SK-N-SH (cell line): ENCODE measurements around the gene TDP1.

ENCODE experiments used
- ELF1 ChIP-seq: IDR thresholded peaks from 2 replicates; pipeline ENCODE4 v1.4.0; 2012
- FOXM1 ChIP-seq: IDR thresholded peaks from 2 replicates; pipeline ENCODE4 v1.4.0; 2012; ENCODE audit warnings: low read depth, mild to moderate bottlenecking
- GABPA ChIP-seq: IDR thresholded peaks from 2 replicates; pipeline ENCODE4 v1.4.0; 2012; ENCODE audit warnings: low read depth, mild to moderate bottlenecking
- JUND ChIP-seq: IDR thresholded peaks from 2 replicates; pipeline ENCODE4 v1.4.0; 2012
- NFIC ChIP-seq: IDR thresholded peaks from 2 replicates; pipeline ENCODE4 v1.4.0; 2012; ENCODE audit warnings: borderline replicate concordance
- POLR2AphosphoS5 ChIP-seq: IDR thresholded peaks from 2 replicates; pipeline ENCODE4 v1.6.1; 2012; ENCODE audit warnings: low read depth, low read length
- RCOR1 ChIP-seq: fragments of 150-350 bp; IDR thresholded peaks from 2 replicates; pipeline ENCODE4 v1.6.1; 2017; ENCODE audit warnings: antibody characterized with exemption, low read length
- SIN3A ChIP-seq: IDR thresholded peaks from 2 replicates; pipeline ENCODE4 v1.6.1; 2012; ENCODE audit warnings: low read depth, mild to moderate bottlenecking, low read length, moderate library complexity, borderline replicate concordance
- TCF12 ChIP-seq: IDR thresholded peaks from 2 replicates; pipeline ENCODE4 v1.4.0; 2012
- TF ChIP-seq, protein P1 (sequence below): fragments of 200-600 bp; sonication (generic); IDR thresholded peaks from 2 replicates; pipeline ENCODE4 v1.6.1; 2017; ENCODE audit warnings: antibody characterized with exemption, mild to moderate bottlenecking, moderate library complexity
- TF ChIP-seq, protein P2 (sequence below): IDR thresholded peaks from 2 replicates; pipeline ENCODE4 v1.4.0; 2012; ENCODE audit warnings: low read depth, borderline replicate concordance
- TF ChIP-seq, protein P3 (sequence below): fragments of 150-350 bp; IDR thresholded peaks from 2 replicates; pipeline ENCODE4 v1.6.1; 2017; ENCODE audit warnings: antibody characterized with exemption, low read length, low read depth, borderline replicate concordance

DNA sequence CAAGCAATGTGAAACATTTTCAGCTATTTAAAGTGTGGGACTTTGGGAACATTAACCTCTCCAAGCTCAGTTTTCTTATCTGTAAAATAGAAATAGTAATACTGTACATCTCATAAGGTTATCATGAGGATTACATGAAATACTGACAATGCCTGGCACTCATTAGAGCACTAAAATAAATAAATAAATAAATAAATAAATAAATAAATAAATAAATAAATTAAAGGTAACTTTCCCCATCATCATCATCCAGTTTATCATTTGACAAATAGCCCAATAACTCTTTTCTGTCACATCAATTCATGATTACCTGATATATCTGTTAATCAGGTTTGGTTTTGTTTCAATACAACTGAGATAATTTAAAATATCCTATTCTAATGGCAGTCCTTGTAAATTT lies 49.7 kb upstream of the TDP1 start:
- TF ChIP-seq, protein P1, sequence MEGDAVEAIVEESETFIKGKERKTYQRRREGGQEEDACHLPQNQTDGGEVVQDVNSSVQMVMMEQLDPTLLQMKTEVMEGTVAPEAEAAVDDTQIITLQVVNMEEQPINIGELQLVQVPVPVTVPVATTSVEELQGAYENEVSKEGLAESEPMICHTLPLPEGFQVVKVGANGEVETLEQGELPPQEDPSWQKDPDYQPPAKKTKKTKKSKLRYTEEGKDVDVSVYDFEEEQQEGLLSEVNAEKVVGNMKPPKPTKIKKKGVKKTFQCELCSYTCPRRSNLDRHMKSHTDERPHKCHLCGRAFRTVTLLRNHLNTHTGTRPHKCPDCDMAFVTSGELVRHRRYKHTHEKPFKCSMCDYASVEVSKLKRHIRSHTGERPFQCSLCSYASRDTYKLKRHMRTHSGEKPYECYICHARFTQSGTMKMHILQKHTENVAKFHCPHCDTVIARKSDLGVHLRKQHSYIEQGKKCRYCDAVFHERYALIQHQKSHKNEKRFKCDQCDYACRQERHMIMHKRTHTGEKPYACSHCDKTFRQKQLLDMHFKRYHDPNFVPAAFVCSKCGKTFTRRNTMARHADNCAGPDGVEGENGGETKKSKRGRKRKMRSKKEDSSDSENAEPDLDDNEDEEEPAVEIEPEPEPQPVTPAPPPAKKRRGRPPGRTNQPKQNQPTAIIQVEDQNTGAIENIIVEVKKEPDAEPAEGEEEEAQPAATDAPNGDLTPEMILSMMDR: no peak
- no peak for TF ChIP-seq JUND
- no peak for TF ChIP-seq FOXM1
- TF ChIP-seq, protein P2, sequence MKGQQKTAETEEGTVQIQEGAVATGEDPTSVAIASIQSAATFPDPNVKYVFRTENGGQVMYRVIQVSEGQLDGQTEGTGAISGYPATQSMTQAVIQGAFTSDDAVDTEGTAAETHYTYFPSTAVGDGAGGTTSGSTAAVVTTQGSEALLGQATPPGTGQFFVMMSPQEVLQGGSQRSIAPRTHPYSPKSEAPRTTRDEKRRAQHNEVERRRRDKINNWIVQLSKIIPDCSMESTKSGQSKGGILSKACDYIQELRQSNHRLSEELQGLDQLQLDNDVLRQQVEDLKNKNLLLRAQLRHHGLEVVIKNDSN: no peak
- TF ChIP-seq SIN3A: no peak
- TF ChIP-seq GABPA: no peak
- TF ChIP-seq POLR2AphosphoS5: no peak
- no peak for TF ChIP-seq TCF12
- no peak for TF ChIP-seq RCOR1
- TF ChIP-seq, protein P3, sequence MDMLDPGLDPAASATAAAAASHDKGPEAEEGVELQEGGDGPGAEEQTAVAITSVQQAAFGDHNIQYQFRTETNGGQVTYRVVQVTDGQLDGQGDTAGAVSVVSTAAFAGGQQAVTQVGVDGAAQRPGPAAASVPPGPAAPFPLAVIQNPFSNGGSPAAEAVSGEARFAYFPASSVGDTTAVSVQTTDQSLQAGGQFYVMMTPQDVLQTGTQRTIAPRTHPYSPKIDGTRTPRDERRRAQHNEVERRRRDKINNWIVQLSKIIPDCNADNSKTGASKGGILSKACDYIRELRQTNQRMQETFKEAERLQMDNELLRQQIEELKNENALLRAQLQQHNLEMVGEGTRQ: no peak
- no peak for TF ChIP-seq NFIC
- no peak for TF ChIP-seq ELF1
